Psoas muscle (tissue), 8 donors: ENCODE measurements around the gene CFL1. TPM values are rescaled to one million over a fixed set of nuclear protein-coding genes. Genes with fewer than 3 reads are reported as not detected.

ENCODE experiments used
- ATAC-seq, 4 donors: fragments of 200-7000 bp; cut with Tn5 transposase; one replicate each; pipeline ENCODE4 v1.9.1; 2020; ENCODE audit warnings: moderate library complexity in 3 of 4, mild to moderate bottlenecking in 2 of 4
- DNase-seq, 2 donors: peaks; one replicate each; pipeline ENCODE4 v3.0.0-alpha.2; 2020
- H3K27ac ChIP-seq: fragments of 200-600 bp; one replicate; pipeline ENCODE4 v1.8.0; 2022
- H3K27me3 ChIP-seq, 3 donors: fragments of 200-600 bp in 1 of 3; one replicate each; pipeline versions ENCODE4 v1.6.1 to v1.8.0; 2013 to 2022; ENCODE audit warnings: low read length in 2 of 3, mild to moderate bottlenecking in 2 of 3, moderate library complexity in 1 of 3; ENCODE audit not compliant: insufficient read depth in 3 of 3
- H3K36me3 ChIP-seq, 2 donors: fragments of 200-600 bp in 1 of 2; one replicate each; pipeline versions ENCODE4 v1.6.1 to v1.8.0; 2013 to 2022; ENCODE audit warnings: low read depth in 1 of 2, mild to moderate bottlenecking in 1 of 2, moderate library complexity in 1 of 2; ENCODE audit not compliant: insufficient read depth in 1 of 2
- H3K4me1 ChIP-seq: fragments of 200-600 bp; one replicate; pipeline ENCODE4 v1.8.0; 2022
- H3K4me3 ChIP-seq: fragments of 200-600 bp; one replicate; pipeline ENCODE4 v1.8.0; 2022; ENCODE audit warnings: mild to moderate bottlenecking
- H3K9me3 ChIP-seq: fragments of 200-600 bp; one replicate; pipeline ENCODE4 v1.8.0; 2022
- CTCF ChIP-seq: fragments of 200-600 bp; IDR thresholded peaks from one replicate; pipeline ENCODE4 v1.8.0; 2022; ENCODE audit warnings: antibody characterized with exemption
- WGBS, 3 donors: extraction: QIAGEN DNeasy Blood & Tissue Kit; methylation state at CpG; one replicate each; pipeline versions ENCODE4 v1.1.6 to v1.1.7; 2013; 5-methylcytosine and 5-hydroxymethylcytosine counted together
- intact Hi-C, 2 donors: fragments of 100-400 bp; cut with DNase I; formaldehyde crosslinking; loops; one replicate each; pipeline versions ENCODE4 v1.11.0 to v1.14.2; 2022
- polyA plus RNA-seq, 3 donors: library from polyadenylated mRNA; stranded (reverse); fragments of 200-250 nt; gene quantifications; one replicate each; pipeline ENCODE4 v1.2.3, GENCODE V29; 2013
- total RNA-seq, 4 donors: library from RNA; stranded (reverse); fragmentation: NEBNext Ultra II Directional in 2 of 4; extraction: Animal tissue kit (Norgen Biotek cat#: 25700) in 2 of 4; gene quantifications; one replicate each; pipeline versions ENCODE4 v1.2.1 to v1.2.4, GENCODE V29; 2021 to 2023
- donor health status: healthy with polysubstance abuse.
- donor health status: DM: no; HTN: no; CAD: no; lungs with moderate emphysema.
- donor health status: Bipolar disorder and iron deficiency.
- donor health status: healthy.
- donor health status: DM: yes; HTN: yes; CAD: no.
- donor health status: DM: no; HTN: no; CAD: no.
- donor health status: DM: no; HTN: no; CAD: no.
- donor health status: DM: yes; HTN: yes; CAD: no.

The CFL1 gene
- total and polyA plus RNA-seq, 7 donors = 175 to 843 (median 225) TPM

- ATAC-seq (no peak), DNase-seq (no peak)
- Histone ChIP-seq H3K4me3 (no peak overlapping the region), H3K27me3 (no peaks in the 10 kb centered on the region), H3K4me1 (peaks cover 2% of the 10 kb centered on the region), H3K27ac (no peak overlapping the region), H3K36me3 (peaks cover 9 to 49% of the 10 kb centered on the region in 2 donors), H3K9me3 (no peaks in the 10 kb centered on the region)
- 87 to 93% (median 88%) methylated on average over 29 to 30 of the region's 30 CpGs for WGBS, 3 donors
- intact Hi-C loops = no loop called here
- no peak for TF ChIP-seq CTCF
Observed at GRCh38 chr11:65882120-65883057, 24.4 kb upstream of the CFL1 start.

GRCh38 chr11:65880844-65881421 is 23.0 kb upstream of the CFL1 start:
- ATAC-seq (no peak), DNase-seq (no peak)
- WGBS, 3 donors = 61 to 70% (median 68%) methylated on average over 7 of the region's 7 CpGs
- H3K4me1 ChIP-seq = no peaks in the 10 kb centered on the region
- H3K4me3 ChIP-seq = no peak overlapping the region
- H3K27ac ChIP-seq = no peak overlapping the region
- H3K9me3 ChIP-seq = no peaks in the 10 kb centered on the region
- H3K36me3 ChIP-seq = peaks cover 9 to 37% of the 10 kb centered on the region in 2 donors
- intact Hi-C loops = no loop called here
- no peaks in the 10 kb centered on the region for H3K27me3 ChIP-seq
- no peak for TF ChIP-seq CTCF

GRCh38 chr11:65880027-65880426 is 22.0 kb upstream of the CFL1 start:
- peaks cover 9 to 28% of the 10 kb centered on the region in 2 donors for H3K36me3 ChIP-seq
- TF ChIP-seq CTCF = no peak
- no peaks in the 10 kb centered on the region for H3K9me3 ChIP-seq
- DNase-seq (no peak), ATAC-seq (no peak)
- H3K4me1 ChIP-seq = no peaks in the 10 kb centered on the region
- WGBS, 3 donors = 59 to 72% (median 67%) methylated on average over 7 of the region's 7 CpGs
- H3K27ac ChIP-seq = no peak overlapping the region
- H3K4me3 ChIP-seq = no peak overlapping the region
- H3K27me3 ChIP-seq = no peaks in the 10 kb centered on the region
- intact Hi-C loops = no loop called here

GRCh38 chr11:65879617-65880016 is 21.6 kb upstream of the CFL1 start, which contains the start of gene CTSW:
CTSW (plus strand) TSS chr11:65879837; CDS start chr11:65879855, 18 bp downstream.
- no peak for ATAC-seq
- WGBS, 3 donors = 39 to 57% (median 52%) methylated on average over 7 of the region's 7 CpGs
- no peak within 1 kb of the TSS for H3K4me3 ChIP-seq

More at GRCh38 chr11:65879617-65880016, 21.6 kb upstream of the CFL1 start, which contains the start of gene CTSW:
- Histone ChIP-seq H3K9me3 (no peaks in the 10 kb centered on the region), H3K27me3 (no peaks in the 10 kb centered on the region), H3K4me1 (no peaks in the 10 kb centered on the region), H3K36me3 (peaks cover 9 to 25% of the 10 kb centered on the region in 2 donors), H3K27ac (no peak within 1 kb of the TSS)
- no peak for DNase-seq
- no peak for TF ChIP-seq CTCF
- intact Hi-C loops = no loop called here
